ENCODE measurements around the gene AGMO. TPM values are rescaled to one million over a fixed set of nuclear protein-coding genes. Genes with fewer than 3 reads are reported as not detected.
A peak's percentile ranks its signal among the peaks of the same experiment; 100 is the strongest.

AGMO gene
- total RNA-seq, 2 donors from 2014 or later = 0.48 TPM; not detected in 1

DNA sequence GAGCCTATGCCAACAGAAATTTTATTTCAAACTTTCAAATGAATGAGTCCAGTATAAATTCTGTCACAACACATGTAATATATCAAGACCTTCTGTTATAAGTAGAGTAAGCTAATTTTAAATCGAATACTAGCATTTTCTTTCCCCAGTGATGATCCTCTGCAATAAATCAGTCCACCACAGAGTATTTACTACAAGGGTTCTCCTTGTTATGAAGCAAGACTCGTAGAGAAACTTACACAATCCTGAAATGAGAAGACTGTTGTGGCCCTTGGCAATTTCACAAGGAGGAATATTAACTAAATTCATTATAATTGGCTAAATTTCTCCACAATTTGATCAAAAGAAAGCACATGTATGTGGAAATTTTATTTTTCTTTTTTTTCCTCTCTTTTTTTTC, 346.8 kb downstream of the AGMO start:
- Histone ChIP-seq H3K9me3 (no peaks in the 10 kb centered on the region), H3K27me3 (no peaks in the 10 kb centered on the region), H3K4me1 (no peaks in the 10 kb centered on the region), H3K36me3 (no peaks in the 10 kb centered on the region), H3K27ac (no peak overlapping the region), H3K4me3 (no peak overlapping the region)
- DNase-seq (ENCODE audit: low spot score) = no peak
- TF ChIP-seq, protein P1, sequence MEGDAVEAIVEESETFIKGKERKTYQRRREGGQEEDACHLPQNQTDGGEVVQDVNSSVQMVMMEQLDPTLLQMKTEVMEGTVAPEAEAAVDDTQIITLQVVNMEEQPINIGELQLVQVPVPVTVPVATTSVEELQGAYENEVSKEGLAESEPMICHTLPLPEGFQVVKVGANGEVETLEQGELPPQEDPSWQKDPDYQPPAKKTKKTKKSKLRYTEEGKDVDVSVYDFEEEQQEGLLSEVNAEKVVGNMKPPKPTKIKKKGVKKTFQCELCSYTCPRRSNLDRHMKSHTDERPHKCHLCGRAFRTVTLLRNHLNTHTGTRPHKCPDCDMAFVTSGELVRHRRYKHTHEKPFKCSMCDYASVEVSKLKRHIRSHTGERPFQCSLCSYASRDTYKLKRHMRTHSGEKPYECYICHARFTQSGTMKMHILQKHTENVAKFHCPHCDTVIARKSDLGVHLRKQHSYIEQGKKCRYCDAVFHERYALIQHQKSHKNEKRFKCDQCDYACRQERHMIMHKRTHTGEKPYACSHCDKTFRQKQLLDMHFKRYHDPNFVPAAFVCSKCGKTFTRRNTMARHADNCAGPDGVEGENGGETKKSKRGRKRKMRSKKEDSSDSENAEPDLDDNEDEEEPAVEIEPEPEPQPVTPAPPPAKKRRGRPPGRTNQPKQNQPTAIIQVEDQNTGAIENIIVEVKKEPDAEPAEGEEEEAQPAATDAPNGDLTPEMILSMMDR (IDR thresholded peaks at IDR 0.05) = no peak

DNA sequence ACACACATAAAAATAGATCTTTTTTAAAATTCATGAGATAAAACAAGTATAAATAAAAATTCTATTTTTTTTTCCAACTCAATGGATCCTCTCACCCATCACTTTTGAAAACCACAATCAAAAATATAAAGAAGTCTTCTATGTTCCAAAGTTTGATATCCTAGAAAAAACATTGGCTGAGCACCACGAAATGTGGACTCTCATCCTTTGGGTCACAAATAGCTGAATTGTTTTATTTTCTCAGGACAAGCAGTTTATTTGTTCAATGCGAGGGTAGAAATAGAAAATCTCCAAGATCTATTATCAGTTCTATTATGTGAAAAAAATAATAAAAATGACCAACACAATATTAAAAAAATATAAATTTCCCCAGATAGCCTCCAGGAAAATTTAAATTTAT, 348.7 kb downstream of the AGMO start:
- Histone ChIP-seq H3K27ac (no peak overlapping the region), H3K36me3 (no peaks in the 10 kb centered on the region), H3K27me3 (no peaks in the 10 kb centered on the region), H3K4me1 (no peaks in the 10 kb centered on the region), H3K9me3 (no peaks in the 10 kb centered on the region), H3K4me3 (no peak overlapping the region)
- no peak for DNase-seq (ENCODE audit: low spot score)
- TF ChIP-seq, protein P1 (IDR thresholded peaks at IDR 0.05) = no peak

DNA sequence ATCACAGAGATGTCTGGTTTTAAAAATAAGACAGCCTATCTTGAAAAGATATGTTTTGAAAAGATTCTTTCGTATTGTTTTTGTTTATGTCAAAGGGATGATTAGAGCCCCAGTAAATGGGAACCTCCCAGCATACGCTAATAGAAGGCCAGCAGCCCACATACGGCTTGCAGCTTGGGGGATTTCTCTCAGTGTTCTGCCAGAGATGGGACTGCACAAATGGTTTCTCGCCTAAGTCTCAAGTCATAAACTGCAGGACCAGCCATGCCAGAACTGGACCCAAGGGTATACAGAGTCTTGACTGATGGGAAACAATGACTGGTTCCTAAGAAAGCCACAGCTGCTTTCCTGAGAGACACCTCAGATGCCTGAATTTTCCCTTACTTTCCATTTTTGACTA, 352.4 kb downstream of the AGMO start:
- Histone ChIP-seq H3K27me3 (no peaks in the 10 kb centered on the region), H3K4me3 (no peak overlapping the region), H3K9me3 (no peaks in the 10 kb centered on the region), H3K36me3 (no peaks in the 10 kb centered on the region), H3K4me1 (no peaks in the 10 kb centered on the region), H3K27ac (no peak overlapping the region)
- TF ChIP-seq, protein P1 (IDR thresholded peaks at IDR 0.05) = no peak
- no peak for DNase-seq (ENCODE audit: low spot score)

DNA sequence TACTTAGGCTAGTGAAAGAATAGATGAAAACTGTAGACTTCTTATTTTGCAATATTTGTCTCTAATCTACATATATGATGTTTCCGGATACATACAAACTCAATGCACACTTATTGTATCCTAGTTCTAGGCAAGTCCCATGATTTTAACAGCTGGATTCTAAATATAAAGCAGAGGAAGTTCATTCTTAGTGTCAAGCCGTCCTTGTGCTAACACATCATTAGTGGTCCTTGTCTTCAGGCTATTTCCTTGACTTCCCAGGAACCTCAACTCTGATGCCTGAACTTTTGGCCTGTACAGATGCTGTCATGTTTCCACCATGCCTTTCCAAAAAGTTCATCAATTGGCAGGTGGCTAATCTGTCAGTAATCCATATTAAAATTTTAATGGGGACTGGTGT, 357.4 kb downstream of the AGMO start:
- no peak for DNase-seq (ENCODE audit: low spot score)
- H3K27me3 ChIP-seq = no peaks in the 10 kb centered on the region
- no peaks in the 10 kb centered on the region for H3K9me3 ChIP-seq
- no peak overlapping the region for H3K27ac ChIP-seq
- no peaks in the 10 kb centered on the region for H3K4me1 ChIP-seq
- H3K36me3 ChIP-seq = no peaks in the 10 kb centered on the region
- H3K4me3 ChIP-seq = no peak overlapping the region
- TF ChIP-seq, protein P1 (IDR thresholded peaks at IDR 0.05) = no peak

DNA sequence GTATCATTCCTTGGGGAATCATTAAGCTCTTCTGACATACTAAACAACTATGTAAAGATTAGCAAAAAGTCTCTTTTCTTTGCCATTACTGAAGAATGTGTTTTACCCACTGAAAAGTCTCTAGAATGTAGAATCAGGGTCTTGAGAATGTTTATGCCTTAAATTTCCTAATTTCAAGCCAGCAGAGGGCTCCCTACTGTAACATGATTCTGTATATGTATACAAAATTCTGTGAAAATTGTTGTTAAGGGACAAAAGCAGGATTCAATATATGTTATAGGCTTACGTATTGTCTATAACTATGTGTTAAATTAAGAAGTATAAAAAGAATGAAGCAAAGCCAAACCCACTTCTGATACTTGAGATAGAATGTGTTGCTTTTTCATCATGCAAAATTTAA, 362.3 kb downstream of the AGMO start:
- TF ChIP-seq, protein P1 (IDR thresholded peaks at IDR 0.05) = peak in 1 of 2 donors; percentile 32
- Histone ChIP-seq H3K27me3 (no peaks in the 10 kb centered on the region), H3K4me1 (no peaks in the 10 kb centered on the region), H3K27ac (no peak overlapping the region), H3K36me3 (no peaks in the 10 kb centered on the region), H3K9me3 (no peaks in the 10 kb centered on the region), H3K4me3 (no peak overlapping the region)
- no peak for DNase-seq (ENCODE audit: low spot score)

Measured in right atrium auricular region (tissue), 2 donors.